Naive thymus-derived CD4-positive, alpha-beta T cell (primary cell): ENCODE data around the gene ACAN. TPM values are rescaled to one million over a fixed set of nuclear protein-coding genes. Genes with fewer than 3 reads are reported as not detected.

ENCODE experiments used
- ATAC-seq: fragments of 150-1000 bp; cut with Tn5 transposase; 2 replicates; pipeline ENCODE4 v1.10.0; 2021; ENCODE audit warnings: mild to moderate bottlenecking, moderate library complexity
- CTCF ChIA-PET: fragments of 350-600 bp; sonication (Branson Sonifier 250); formaldehyde crosslinking; loops from one replicate; lab custom pipeline; 2021; ENCODE audit warnings: antibody characterized with exemption; lab: Charles Lee
- POLR2A ChIA-PET: fragments of 350-600 bp; sonication (Branson Sonifier 250); formaldehyde crosslinking; loops from one replicate; lab custom pipeline; 2021; ENCODE audit warnings: antibody characterized with exemption, inconsistent platforms; lab: Charles Lee
- DNase-seq, 9 donors: peaks; one replicate each; pipeline versions ENCODE4 v3.0.0 to v3.0.0-alpha.2; 2020 to 2022; ENCODE audit warnings: mixed read lengths in 1 of 9
- H3K27ac ChIP-seq: one replicate; pipeline ENCODE4 v1.7.0; 2013; ENCODE audit warnings: mild to moderate bottlenecking, low read depth, low read length, moderate library complexity
- H3K27me3 ChIP-seq, 2 donors: one replicate each; pipeline ENCODE4 v1.7.0; 2013; ENCODE audit warnings: low read length in 2 of 2, mild to moderate bottlenecking in 2 of 2, moderate library complexity in 2 of 2; ENCODE audit not compliant: control insufficient read depth in 2 of 2, insufficient read depth in 2 of 2
- H3K36me3 ChIP-seq, 3 experiments: 1 replicate in 2 of 3; 2 replicates in 1 of 3; pipeline ENCODE4 v1.7.0; 2013; ENCODE audit warnings: low read length in 3 of 3, mild to moderate bottlenecking in 3 of 3, moderate library complexity in 1 of 3; ENCODE audit not compliant: insufficient read depth in 3 of 3, control insufficient read depth in 2 of 3
- H3K4me1 ChIP-seq, 2 donors: one replicate each; pipeline ENCODE4 v1.7.0; 2013; ENCODE audit warnings: low read length in 2 of 2, mild to moderate bottlenecking in 2 of 2, moderate library complexity in 1 of 2; ENCODE audit not compliant: control insufficient read depth in 2 of 2, insufficient read depth in 2 of 2
- H3K4me3 ChIP-seq: 2 replicates; pipeline ENCODE4 v1.7.0; 2013; ENCODE audit warnings: mild to moderate bottlenecking, low read length
- H3K9me3 ChIP-seq, 3 experiments: 1 replicate in 2 of 3; 2 replicates in 1 of 3; pipeline ENCODE4 v1.7.0; 2013; ENCODE audit warnings: low read length in 3 of 3; ENCODE audit not compliant: control insufficient read depth in 2 of 3
- H3K27ac Mint-ChIP-seq, 9 donors: one replicate each; pipeline ENCODE4 v1.8.0; 2020 to 2022; ENCODE audit warnings: mixed read lengths in 9 of 9, mild to moderate bottlenecking in 8 of 9, moderate library complexity in 5 of 9, inconsistent platforms in 2 of 9
- H3K27me3 Mint-ChIP-seq, 5 donors: one replicate each; pipeline ENCODE4 v1.8.0; 2021 to 2022; ENCODE audit warnings: mixed read lengths in 5 of 5, mild to moderate bottlenecking in 1 of 5
- H3K36me3 Mint-ChIP-seq, 5 donors: one replicate each; pipeline ENCODE4 v1.8.0; 2020 to 2022; ENCODE audit warnings: mixed read lengths in 5 of 5, mild to moderate bottlenecking in 3 of 5, inconsistent platforms in 1 of 5
- H3K4me1 Mint-ChIP-seq, 7 donors: one replicate each; pipeline ENCODE4 v1.8.0; 2020 to 2022; ENCODE audit warnings: mixed read lengths in 7 of 7, mild to moderate bottlenecking in 3 of 7, inconsistent platforms in 1 of 7
- H3K4me3 Mint-ChIP-seq, 10 donors: one replicate each; pipeline ENCODE4 v1.8.0; 2020 to 2022; ENCODE audit warnings: mild to moderate bottlenecking in 10 of 10, mixed read lengths in 10 of 10, moderate library complexity in 6 of 10, inconsistent platforms in 2 of 10
- H3K9me3 Mint-ChIP-seq, 11 donors: one replicate each; pipeline ENCODE4 v1.8.0; 2020 to 2022; ENCODE audit warnings: mixed read lengths in 11 of 11, mild to moderate bottlenecking in 4 of 11, inconsistent platforms in 1 of 11, moderate library complexity in 1 of 11
- intact Hi-C, 2 donors: fragments of 100-400 bp; cut with micrococcal nuclease; formaldehyde crosslinking; loops; one replicate each; pipeline ENCODE4 v1.15.1; 2023
- polyA plus RNA-seq, 2 donors: library from polyadenylated mRNA; unstranded; fragments of 300-500 nt; fragmentation: Illumina TruSeq; gene quantifications; one replicate each; pipeline ENCODE4 v1.2.3, GENCODE V29; 2021
- total RNA-seq, 6 experiments: library from RNA in 5 of 6; stranded (reverse) in 5 of 6; gene quantifications; 1 replicate in 5 of 6; 2 replicates in 1 of 6; pipeline ENCODE4 v1.2.3 and lab custom pipeline; 2021 to 2026

The ACAN gene
- total and polyA plus RNA-seq, 7 experiments from 2014 or later, result 0.04 TPM; not detected in 6

GRCh38 chr15:88890495-88890894 lies 87.3 kb downstream of the ACAN start:
- ChIA-PET POLR2A (interaction anchor here (0.7 to 6.8 kb wide), 2 partner anchors 13 to 27 kb away, joined by 4 to 41 read pairs; no protein-coding TSS in a partner anchor), CTCF (interaction anchor here (0.6 to 8.1 kb wide), 3 partner anchors 13 to 288 kb away, joined by 3 to 99 read pairs (median 9); no protein-coding TSS in a partner anchor)
- ATAC-seq (no peak), DNase-seq (no peak)
- no peaks in the 10 kb centered on the region for H3K27me3 Mint-ChIP-seq
- H3K4me1 Mint-ChIP-seq, result peaks cover 3 to 31% (median 22%) of the 10 kb centered on the region in 7 donors
- H3K27me3 ChIP-seq, result no peaks in the 10 kb centered on the region
- H3K9me3 ChIP-seq, result no peaks in the 10 kb centered on the region
- H3K36me3 ChIP-seq, result peaks cover 0 to 63% (median 7%) of the 10 kb centered on the region in 3 experiments
- peaks cover 5 to 7% of the 10 kb centered on the region in 2 donors for H3K4me1 ChIP-seq
- H3K4me3 Mint-ChIP-seq, result no peak overlapping the region
- H3K27ac ChIP-seq, result no peak overlapping the region
- peak overlapping the region in 1 of 9 donors; percentile 12 for H3K27ac Mint-ChIP-seq
- no peak overlapping the region for H3K4me3 ChIP-seq
- no peaks in the 10 kb centered on the region for H3K9me3 Mint-ChIP-seq
- H3K36me3 Mint-ChIP-seq, result peaks cover 0 to 26% (median 0%) of the 10 kb centered on the region in 5 donors
- intact Hi-C loops, result no loop called here

- intact Hi-C loops, result no loop called here
Observed at GRCh38 chr15:88891540-88892254, 88.5 kb downstream of the ACAN start.

GRCh38 chr15:88894348-88894818 lies 91.1 kb downstream of the ACAN start:
- DNase-seq (peak; percentile 66 to 87 (median 84)), ATAC-seq (peak; percentile 83)
- Mint-ChIP-seq H3K9me3 (no peaks in the 10 kb centered on the region), H3K4me3 (peak overlapping the region; percentile 86 to 98 (median 94)), H3K36me3 (peaks cover 0 to 10% (median 0%) of the 10 kb centered on the region in 5 donors), H3K4me1 (peaks cover 25 to 51% (median 42%) of the 10 kb centered on the region in 7 donors), H3K27ac (peak overlapping the region; percentile 65 to 93 (median 87)), H3K27me3 (no peaks in the 10 kb centered on the region)
- ChIA-PET POLR2A (interaction anchor here (0.8 to 6.8 kb wide), 2 partner anchors 10 to 109 kb away, joined by 3 to 41 read pairs; no protein-coding TSS in a partner anchor), CTCF (interaction anchor here (0.6 to 8.1 kb wide), 7 partner anchors 10 to 284 kb away, joined by 3 to 99 read pairs (median 7); partner anchors contain the start of gene ABHD2)
- no peaks in the 10 kb centered on the region for H3K9me3 ChIP-seq
- peaks cover 0 to 34% (median 7%) of the 10 kb centered on the region in 3 experiments for H3K36me3 ChIP-seq
- peak overlapping the region; percentile 86 for H3K27ac ChIP-seq
- peaks cover 27 to 29% of the 10 kb centered on the region in 2 donors for H3K4me1 ChIP-seq
- intact Hi-C loops, result loop anchor here (1.0 to 2.0 kb wide), 15 partner anchors 10 to 440 kb away; partner anchors contain the start of genes ABHD2 (in 2 of the 2), FANCI (in 1 of the 2), MFGE8 (in 1 of the 2) and MRPL46 (in 1 of the 2)
- H3K4me3 ChIP-seq, result peak overlapping the region; percentile 93
- no peaks in the 10 kb centered on the region for H3K27me3 ChIP-seq

More at GRCh38 chr15:88891540-88892254, 88.5 kb downstream of the ACAN start:
- ATAC-seq, result no peak
- Histone ChIP-seq H3K27ac (no peak overlapping the region), H3K36me3 (peaks cover 0 to 52% (median 7%) of the 10 kb centered on the region in 3 experiments), H3K9me3 (no peaks in the 10 kb centered on the region), H3K4me1 (peaks cover 16% of the 10 kb centered on the region in 2 donors), H3K4me3 (no peak overlapping the region), H3K27me3 (no peaks in the 10 kb centered on the region)
- ChIA-PET CTCF (interaction anchor here (0.6 to 8.1 kb wide), 5 partner anchors 12 to 291 kb away, joined by 3 to 99 read pairs (median 6); no protein-coding TSS in a partner anchor), POLR2A (interaction anchor here (0.7 to 6.8 kb wide), 2 partner anchors 12 to 71 kb away, joined by 3 to 41 read pairs; no protein-coding TSS in a partner anchor)
- Mint-ChIP-seq H3K4me1 (peaks cover 10 to 37% (median 28%) of the 10 kb centered on the region in 7 donors), H3K27me3 (no peaks in the 10 kb centered on the region), H3K9me3 (no peaks in the 10 kb centered on the region), H3K27ac (peak overlapping the region in 1 of 9 donors; percentile 77), H3K36me3 (peaks cover 0 to 17% (median 0%) of the 10 kb centered on the region in 5 donors), H3K4me3 (no peak overlapping the region)
- no peak for DNase-seq

GRCh38 chr15:88894819-88895767 lies 91.9 kb downstream of the ACAN start, which contains the start of gene HAPLN3:
HAPLN3 (minus strand) TSS chr15:88895544; CDS start chr15:88887298, 8,246 bp downstream.
- peaks cover 0 to 10% (median 0%) of the 10 kb centered on the region in 5 donors for H3K36me3 Mint-ChIP-seq
- CTCF ChIA-PET, result interaction anchor here (0.6 to 8.1 kb wide), 6 partner anchors 9 to 283 kb away, joined by 3 to 99 read pairs (median 6); partner anchors contain the start of gene ABHD2
- Histone ChIP-seq H3K27ac (peak within 1 kb of the TSS; percentile 86), H3K27me3 (no peaks in the 10 kb centered on the region), H3K4me3 (peak within 1 kb of the TSS; percentile 93), H3K4me1 (peaks cover 27 to 29% of the 10 kb centered on the region in 2 donors), H3K36me3 (peaks cover 0 to 29% (median 7%) of the 10 kb centered on the region in 3 experiments), H3K9me3 (no peaks in the 10 kb centered on the region)
- POLR2A ChIA-PET, result interaction anchor here (0.8 to 6.8 kb wide), 2 partner anchors 9 to 109 kb away, joined by 3 to 41 read pairs; no protein-coding TSS in a partner anchor
- DNase-seq (peak in 8 of 9 donors; percentile 27 to 68 (median 43)), ATAC-seq (peak; percentile 38)
- H3K27ac Mint-ChIP-seq, result peak within 1 kb of the TSS; percentile 83 to 97 (median 89)
- H3K4me3 Mint-ChIP-seq, result peak within 1 kb of the TSS; percentile 86 to 98 (median 94)
- intact Hi-C loops, result loop anchor here (1.0 to 2.0 kb wide), 15 partner anchors 9 to 440 kb away; partner anchors contain the start of genes ABHD2 (in 2 of the 2), FANCI (in 1 of the 2), MFGE8 (in 1 of the 2) and MRPL46 (in 1 of the 2)
- peaks cover 25 to 48% (median 38%) of the 10 kb centered on the region in 7 donors for H3K4me1 Mint-ChIP-seq
- H3K27me3 Mint-ChIP-seq, result no peaks in the 10 kb centered on the region
- no peaks in the 10 kb centered on the region for H3K9me3 Mint-ChIP-seq

GRCh38 chr15:88896333-88897033 lies 93.2 kb downstream of the ACAN start:
- H3K27ac ChIP-seq, result peak overlapping the region; percentile 44
- Mint-ChIP-seq H3K4me1 (peaks cover 31 to 51% (median 40%) of the 10 kb centered on the region in 7 donors), H3K27me3 (no peaks in the 10 kb centered on the region), H3K4me3 (peak overlapping the region; percentile 24 to 98 (median 72)), H3K27ac (peak overlapping the region; percentile 20 to 97 (median 80)), H3K9me3 (no peaks in the 10 kb centered on the region), H3K36me3 (peaks cover 0 to 13% (median under 1%) of the 10 kb centered on the region in 5 donors)
- no peak overlapping the region for H3K4me3 ChIP-seq
- H3K36me3 ChIP-seq, result peaks cover 0 to 23% (median 5%) of the 10 kb centered on the region in 3 experiments
- DNase-seq (peak in 1 of 9 donors; percentile 18), ATAC-seq (no peak)
- no peaks in the 10 kb centered on the region for H3K27me3 ChIP-seq
- ChIA-PET POLR2A (interaction anchor here (6.8 kb wide), 1 partner anchor 8 kb away, joined by 41 read pairs; no protein-coding TSS in a partner anchor), CTCF (interaction anchor here (0.6 to 8.1 kb wide), 5 partner anchors 7 to 282 kb away, joined by 3 to 99 read pairs (median 8); partner anchors contain the start of gene ABHD2)
- H3K4me1 ChIP-seq, result peaks cover 27 to 29% of the 10 kb centered on the region in 2 donors
- intact Hi-C loops, result loop anchor here in 1 of 2 donors (1.0 kb wide), 1 partner anchor 429 kb away; the partner anchor contains the start of genes MRPL46 and MRPS11
- no peaks in the 10 kb centered on the region for H3K9me3 ChIP-seq
